Ovary (tissue), 3 donors: ENCODE measurements around the gene YWHAQ.

Source experiments
- POLR2A ChIP-seq: fragments of 450-650 bp; IDR thresholded peaks from one replicate; pipeline ENCODE4 v1.6.1; 2017; ENCODE audit warnings: antibody characterized with exemption, mild to moderate bottlenecking, moderate library complexity
- TF ChIP-seq, protein P1 (sequence below), 3 donors: fragments of 450-650 bp in 2 of 3; fragments of 200-600 bp in 1 of 3; IDR thresholded peaks; one replicate each; pipeline versions ENCODE4 v1.5.1 to v1.8.0; 2016 to 2022; ENCODE audit warnings: antibody characterized with exemption in 3 of 3, mild to moderate bottlenecking in 1 of 3
- donor health status: DM: no; HTN: no; CAD: no.

DNA sequence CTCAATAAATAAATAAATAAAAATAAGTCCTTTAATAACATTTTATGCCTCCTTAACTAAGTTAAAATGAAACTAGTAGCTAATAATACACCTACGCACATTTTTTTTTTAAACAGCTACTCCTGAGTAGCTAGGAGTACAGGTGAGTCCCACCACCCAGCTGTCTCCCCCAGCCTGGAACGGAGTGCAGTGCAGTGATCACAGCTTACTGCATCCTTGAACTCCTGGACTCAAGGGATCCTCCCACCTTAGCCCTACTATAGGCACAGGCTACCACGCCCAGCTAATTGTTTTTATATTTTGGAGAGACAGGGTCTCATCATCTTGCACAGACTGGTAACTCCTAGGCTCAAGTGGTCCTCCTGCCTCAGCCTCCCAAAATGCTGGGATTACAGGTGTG lies 28.4 kb downstream of the YWHAQ start:
- TF ChIP-seq, protein P1, sequence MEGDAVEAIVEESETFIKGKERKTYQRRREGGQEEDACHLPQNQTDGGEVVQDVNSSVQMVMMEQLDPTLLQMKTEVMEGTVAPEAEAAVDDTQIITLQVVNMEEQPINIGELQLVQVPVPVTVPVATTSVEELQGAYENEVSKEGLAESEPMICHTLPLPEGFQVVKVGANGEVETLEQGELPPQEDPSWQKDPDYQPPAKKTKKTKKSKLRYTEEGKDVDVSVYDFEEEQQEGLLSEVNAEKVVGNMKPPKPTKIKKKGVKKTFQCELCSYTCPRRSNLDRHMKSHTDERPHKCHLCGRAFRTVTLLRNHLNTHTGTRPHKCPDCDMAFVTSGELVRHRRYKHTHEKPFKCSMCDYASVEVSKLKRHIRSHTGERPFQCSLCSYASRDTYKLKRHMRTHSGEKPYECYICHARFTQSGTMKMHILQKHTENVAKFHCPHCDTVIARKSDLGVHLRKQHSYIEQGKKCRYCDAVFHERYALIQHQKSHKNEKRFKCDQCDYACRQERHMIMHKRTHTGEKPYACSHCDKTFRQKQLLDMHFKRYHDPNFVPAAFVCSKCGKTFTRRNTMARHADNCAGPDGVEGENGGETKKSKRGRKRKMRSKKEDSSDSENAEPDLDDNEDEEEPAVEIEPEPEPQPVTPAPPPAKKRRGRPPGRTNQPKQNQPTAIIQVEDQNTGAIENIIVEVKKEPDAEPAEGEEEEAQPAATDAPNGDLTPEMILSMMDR (IDR thresholded peaks at IDR 0.05), result no peak
- TF ChIP-seq POLR2A, result no peak
